Fibroblast of the aortic adventitia (primary cell): ENCODE results near the gene RNF223. TPM values are rescaled to one million over a fixed set of nuclear protein-coding genes. Genes with fewer than 3 reads are reported as not detected.

Experiments used
- DNase-seq: peaks from one replicate; pipeline ENCODE4 v3.0.0-alpha.2; 2010; ENCODE audit warnings: low read depth
- H3K4me3 ChIP-seq: 2 replicates; pipeline ENCODE4 v1.5.1; 2011; ENCODE audit warnings: low read depth, mild to moderate bottlenecking, control low read depth, low read length, moderate library complexity
- total RNA-seq: library from RNA; depleted of rRNA; stranded (reverse); fragments of >200 nt; gene quantifications from 2 replicates; pipeline ENCODE4 v1.2.3, GENCODE V29; 2012; ENCODE audit warnings: low replicate concordance
- TF ChIP-seq, protein P1 (sequence below): IDR thresholded peaks from 2 replicates; pipeline ENCODE4 v1.5.1; 2011; ENCODE audit warnings: mild to moderate bottlenecking, low read length, control low read depth, inconsistent platforms; ENCODE audit not compliant: insufficient read depth

Gene RNF223
- total RNA-seq, 1 donor: not detected

DNA sequence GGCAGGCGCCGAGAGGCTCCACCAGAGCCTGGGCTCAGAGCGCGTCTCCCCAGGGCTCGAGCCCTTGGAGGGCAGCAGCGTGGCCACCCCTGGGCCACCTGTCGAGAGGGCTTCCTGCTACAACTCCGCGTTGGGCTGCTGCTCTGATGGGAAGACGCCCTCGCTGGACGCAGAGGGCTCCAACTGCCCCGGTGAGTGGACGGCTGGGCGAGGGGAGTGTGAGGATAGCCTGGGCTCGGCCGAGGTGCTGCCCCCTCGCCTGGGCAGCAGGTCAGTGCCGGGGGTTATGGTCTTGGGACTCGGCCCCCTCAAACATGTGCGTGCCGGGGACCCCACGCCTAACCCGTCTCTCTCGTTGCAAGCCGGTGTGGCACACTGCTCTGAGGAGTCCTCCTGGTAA lies 27.3 kb downstream of the RNF223 start:
- DNase-seq: no peak
- TF ChIP-seq, protein P1, sequence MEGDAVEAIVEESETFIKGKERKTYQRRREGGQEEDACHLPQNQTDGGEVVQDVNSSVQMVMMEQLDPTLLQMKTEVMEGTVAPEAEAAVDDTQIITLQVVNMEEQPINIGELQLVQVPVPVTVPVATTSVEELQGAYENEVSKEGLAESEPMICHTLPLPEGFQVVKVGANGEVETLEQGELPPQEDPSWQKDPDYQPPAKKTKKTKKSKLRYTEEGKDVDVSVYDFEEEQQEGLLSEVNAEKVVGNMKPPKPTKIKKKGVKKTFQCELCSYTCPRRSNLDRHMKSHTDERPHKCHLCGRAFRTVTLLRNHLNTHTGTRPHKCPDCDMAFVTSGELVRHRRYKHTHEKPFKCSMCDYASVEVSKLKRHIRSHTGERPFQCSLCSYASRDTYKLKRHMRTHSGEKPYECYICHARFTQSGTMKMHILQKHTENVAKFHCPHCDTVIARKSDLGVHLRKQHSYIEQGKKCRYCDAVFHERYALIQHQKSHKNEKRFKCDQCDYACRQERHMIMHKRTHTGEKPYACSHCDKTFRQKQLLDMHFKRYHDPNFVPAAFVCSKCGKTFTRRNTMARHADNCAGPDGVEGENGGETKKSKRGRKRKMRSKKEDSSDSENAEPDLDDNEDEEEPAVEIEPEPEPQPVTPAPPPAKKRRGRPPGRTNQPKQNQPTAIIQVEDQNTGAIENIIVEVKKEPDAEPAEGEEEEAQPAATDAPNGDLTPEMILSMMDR: no peak

DNA sequence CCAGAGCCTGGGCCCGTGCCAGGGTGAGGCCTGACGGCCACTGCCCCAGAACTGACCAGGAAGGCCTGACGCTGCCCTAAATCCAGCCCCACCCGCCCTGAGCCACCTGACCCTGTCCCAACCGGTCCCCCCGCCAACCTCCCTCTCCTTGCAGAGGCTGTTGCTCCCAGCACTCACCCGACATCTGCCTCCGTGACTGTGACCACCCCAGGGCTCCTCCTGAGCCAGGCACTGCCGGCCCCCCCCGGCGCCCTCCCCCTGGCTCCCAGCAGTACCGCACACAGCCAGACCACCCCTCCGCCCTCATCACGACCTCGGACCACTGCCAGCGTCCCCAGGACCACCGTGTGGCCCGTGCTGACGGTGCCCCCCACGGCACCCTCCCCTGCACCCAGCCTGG lies 27.9 kb downstream of the RNF223 start:
- DNase-seq: no peak
- TF ChIP-seq, protein P1: no peak
- no peak overlapping the region for H3K4me3 ChIP-seq

More for the DNA sequence above, 27.3 kb downstream of the RNF223 start:
- no peak overlapping the region for H3K4me3 ChIP-seq

DNA sequence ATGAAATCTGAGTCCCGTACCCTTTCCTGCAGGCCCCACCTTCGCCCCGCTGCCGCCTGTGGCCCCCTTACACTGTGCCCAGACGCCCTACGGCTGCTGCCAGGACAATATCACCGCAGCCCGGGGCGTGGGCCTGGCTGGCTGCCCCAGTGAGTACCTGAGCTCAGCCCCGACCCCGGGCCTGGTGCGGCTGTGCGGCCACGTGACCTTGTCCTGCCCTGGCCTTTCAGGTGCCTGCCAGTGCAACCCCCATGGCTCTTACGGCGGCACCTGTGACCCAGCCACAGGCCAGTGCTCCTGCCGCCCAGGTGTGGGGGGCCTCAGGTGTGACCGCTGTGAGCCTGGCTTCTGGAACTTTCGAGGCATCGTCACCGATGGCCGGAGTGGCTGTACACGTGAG lies 29.0 kb downstream of the RNF223 start:
- H3K4me3 ChIP-seq: no peak overlapping the region
- TF ChIP-seq, protein P1: no peak
- no peak for DNase-seq

DNA sequence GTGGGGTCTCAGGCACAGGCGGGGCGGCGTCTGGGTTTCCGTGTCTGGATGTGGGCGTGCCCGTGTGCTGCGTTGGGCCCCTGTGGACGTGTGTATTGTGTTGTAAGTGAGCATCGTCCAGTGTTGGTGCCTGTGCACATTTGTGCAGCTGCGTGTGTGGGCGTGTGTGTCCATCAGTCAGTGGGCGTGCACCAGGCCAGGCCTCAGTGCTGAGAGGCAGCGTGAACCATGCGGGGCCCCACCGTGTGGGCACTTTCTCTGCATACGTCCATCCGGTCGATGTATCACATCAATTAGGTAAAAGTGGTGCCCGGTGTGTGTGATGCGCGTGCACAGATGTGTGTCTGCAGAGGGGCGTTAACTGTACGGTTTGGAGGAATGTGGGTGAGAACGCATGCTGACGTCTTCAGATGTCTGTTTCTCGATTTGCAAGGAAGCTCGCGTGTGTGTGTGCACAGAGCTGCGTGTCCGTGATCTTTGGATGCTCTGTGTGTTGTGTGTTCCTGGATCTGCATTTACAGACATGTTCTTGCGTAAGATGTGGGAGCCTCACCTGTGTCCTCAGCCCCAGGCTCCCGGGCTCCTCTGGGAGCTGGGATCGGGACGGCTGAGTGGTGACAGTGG lies 29.5 kb downstream of the RNF223 start:
- DNase-seq: no peak

DNA sequence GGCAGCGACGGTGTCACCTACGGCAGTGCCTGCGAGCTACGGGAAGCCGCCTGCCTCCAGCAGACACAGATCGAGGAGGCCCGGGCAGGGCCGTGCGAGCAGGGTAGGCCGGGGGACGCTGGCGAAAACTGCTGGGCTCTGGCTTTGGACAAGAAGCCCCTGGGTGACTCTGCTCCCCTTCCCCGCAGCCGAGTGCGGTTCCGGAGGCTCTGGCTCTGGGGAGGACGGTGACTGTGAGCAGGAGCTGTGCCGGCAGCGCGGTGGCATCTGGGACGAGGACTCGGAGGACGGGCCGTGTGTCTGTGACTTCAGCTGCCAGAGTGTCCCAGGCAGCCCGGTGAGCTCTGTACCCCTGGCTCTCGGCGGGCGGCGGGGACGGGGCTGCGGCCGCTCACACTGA lies 30.2 kb downstream of the RNF223 start:
- H3K4me3 ChIP-seq: no peak overlapping the region
- no peak for DNase-seq
- TF ChIP-seq, protein P1: no peak

More for the DNA sequence above, 29.5 kb downstream of the RNF223 start:
- H3K4me3 ChIP-seq: no peak overlapping the region
- TF ChIP-seq, protein P1: no peak

DNA sequence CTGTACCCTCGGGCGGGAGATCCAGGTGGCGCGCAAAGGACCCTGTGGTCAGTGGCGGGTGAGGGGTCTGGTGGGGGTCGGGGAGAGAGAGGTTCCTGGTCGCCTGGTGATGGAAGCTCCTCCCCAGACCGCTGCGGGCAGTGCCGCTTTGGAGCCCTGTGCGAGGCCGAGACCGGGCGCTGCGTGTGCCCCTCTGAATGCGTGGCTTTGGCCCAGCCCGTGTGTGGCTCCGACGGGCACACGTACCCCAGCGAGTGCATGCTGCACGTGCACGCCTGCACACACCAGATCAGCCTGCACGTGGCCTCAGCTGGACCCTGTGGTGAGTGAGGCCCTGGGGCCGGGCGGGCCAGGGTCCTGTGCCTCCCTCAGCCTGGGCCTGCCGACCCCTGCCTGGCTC lies 30.7 kb downstream of the RNF223 start:
- H3K4me3 ChIP-seq: no peak overlapping the region
- no peak for DNase-seq
- TF ChIP-seq, protein P1: no peak

DNA sequence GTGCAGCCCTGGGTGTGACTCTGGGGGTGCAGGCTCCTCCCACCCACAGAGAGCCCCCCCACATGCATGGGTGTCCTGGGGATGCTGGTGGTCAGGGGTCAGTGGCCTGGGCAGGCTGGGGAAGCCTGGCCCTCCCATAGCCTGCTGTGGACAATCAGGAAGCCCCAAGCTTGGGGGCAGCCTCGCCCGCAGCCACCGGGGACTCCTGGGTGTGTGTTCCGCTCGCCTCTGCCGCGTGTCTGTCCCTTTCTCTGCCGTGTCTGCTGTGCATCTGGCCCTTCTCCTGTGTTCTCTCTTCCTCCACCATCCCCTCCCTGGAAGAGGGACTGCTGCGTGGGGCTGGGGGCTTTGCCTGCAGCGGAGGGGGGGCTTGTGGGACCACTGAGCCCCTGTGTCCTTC lies 31.3 kb downstream of the RNF223 start:
- H3K4me3 ChIP-seq: no peak overlapping the region

More for the DNA sequence above, 31.3 kb downstream of the RNF223 start:
- TF ChIP-seq, protein P1: no peak
- no peak for DNase-seq
